PC-3 (cell line): Measurements from ENCODE around the gene PODXL2. TPM values are rescaled to one million over a fixed set of nuclear protein-coding genes. Genes with fewer than 3 reads are reported as not detected.

ENCODE experiments used
- ATAC-seq: fragments of 200-7000 bp; cut with Tn5 transposase; 2 replicates; pipeline ENCODE4 v1.9.1; 2020; ENCODE audit warnings: mild to moderate bottlenecking, moderate library complexity
- BruUV-seq: library from RNA; stranded (reverse); fragments of 400-500 nt; replicated peaks from 2 replicates; lab custom pipeline; 2021; lab: Mats Ljungman, UMichigan
- CTCF ChIA-PET: fragments of 300-600 bp; sonication (Branson Sonifier 250); formaldehyde crosslinking; loops from one replicate; lab custom pipeline; 2022; ENCODE audit warnings: antibody characterized with exemption; lab: Charles Lee
- POLR2A ChIA-PET: fragments of 300-600 bp; sonication (Branson Sonifier 250); formaldehyde crosslinking; loops from one replicate; lab custom pipeline; 2022; ENCODE audit warnings: antibody characterized with exemption; ENCODE audit not compliant: unreplicated experiment; lab: Charles Lee
- DNase-seq: peaks from one replicate; pipeline ENCODE4 v3.0.0-alpha.2; 2015
- H2AFZ ChIP-seq: fragments of 300-600 bp; sonication (generic); 2 replicates; pipeline ENCODE4 v1.6.0; 2016; ENCODE audit warnings: antibody characterized with exemption, low read length
- H3F3A ChIP-seq: fragments of 300-600 bp; sonication (generic); one replicate; pipeline ENCODE4 v1.6.0; 2017; ENCODE audit warnings: antibody characterized with exemption, low read length, control low read depth, mild to moderate bottlenecking; ENCODE audit not compliant: unreplicated experiment
- H3K27ac ChIP-seq: fragments of 300-600 bp; sonication (generic); 2 replicates; pipeline ENCODE4 v1.5.1; 2016; ENCODE audit warnings: mild to moderate bottlenecking, low read length
- H3K27me3 ChIP-seq: fragments of 300-600 bp; sonication (generic); 2 replicates; pipeline ENCODE4 v1.6.1; 2016; ENCODE audit warnings: low read length, mixed read lengths
- H3K36me3 ChIP-seq: fragments of 300-600 bp; sonication (generic); 2 replicates; pipeline ENCODE4 v1.6.1; 2016; ENCODE audit warnings: low read depth, mixed run types, low read length, mixed read lengths
- H3K4me1 ChIP-seq: fragments of 300-600 bp; sonication (generic); 2 replicates; pipeline ENCODE4 v1.5.1; 2016; ENCODE audit warnings: low read length; ENCODE audit not compliant: insufficient read depth
- H3K4me2 ChIP-seq: fragments of 300-600 bp; sonication (generic); 2 replicates; pipeline ENCODE4 v1.6.0; 2016; ENCODE audit warnings: low read length
- H3K4me3 ChIP-seq: fragments of 300-600 bp; sonication (generic); 2 replicates; pipeline ENCODE4 v1.5.1; 2016; ENCODE audit warnings: mild to moderate bottlenecking, low read length, mixed read lengths
- H3K79me2 ChIP-seq: fragments of 300-600 bp; sonication (generic); 2 replicates; pipeline ENCODE4 v1.6.1; 2017; ENCODE audit warnings: low read length, mixed read lengths
- H3K9ac ChIP-seq: fragments of 300-600 bp; sonication (generic); 2 replicates; pipeline ENCODE4 v1.6.0; 2016; ENCODE audit warnings: mild to moderate bottlenecking, low read length
- H3K9me2 ChIP-seq: fragments of 300-600 bp; sonication (generic); replicated peaks from 2 replicates; pipeline ENCODE4 v1.6.1; 2016; ENCODE audit warnings: mixed run types, low read length, mixed read lengths
- H3K9me3 ChIP-seq: fragments of 300-600 bp; sonication (generic); 2 replicates; pipeline ENCODE4 v1.6.1; 2016; ENCODE audit warnings: low read length, mixed read lengths
- H4K20me1 ChIP-seq: fragments of 300-600 bp; sonication (generic); 2 replicates; pipeline ENCODE4 v1.6.1; 2016; ENCODE audit warnings: low read length, mixed read lengths
- CTCF ChIP-seq: fragments of 300-600 bp; sonication (generic); conservative IDR thresholded peaks from 2 replicates; pipeline ENCODE4 v1.5.1; 2017; ENCODE audit warnings: antibody characterized with exemption, low read depth, mild to moderate bottlenecking, low read length
- EZH2 ChIP-seq: fragments of 300-600 bp; sonication (generic); IDR thresholded peaks from one replicate; pipeline ENCODE4 v1.6.1; 2017; ENCODE audit warnings: antibody characterized with exemption, mild to moderate bottlenecking, low read length; ENCODE audit not compliant: unreplicated experiment
- EZH2phosphoT487 ChIP-seq: fragments of 300-600 bp; sonication (generic); IDR thresholded peaks from 2 replicates; pipeline ENCODE4 v1.6.1; 2018; ENCODE audit warnings: mild to moderate bottlenecking, antibody characterized with exemption, low read length, borderline replicate concordance
- intact Hi-C: fragments of 100-400 bp; cut with micrococcal nuclease; formaldehyde crosslinking; loops from 2 replicates; pipeline ENCODE4 v1.9.0; 2023
- total RNA-seq: library from RNA; depleted of rRNA; stranded (reverse); fragments of >200 nt; gene quantifications from 2 replicates; pipeline ENCODE4 v1.2.3, GENCODE V29; 2014

Gene PODXL2
- total RNA-seq, 1 experiment from 2014 or later: 32.4 TPM

GRCh38 chr3:127691489-127691888 lies 62.5 kb downstream of the PODXL2 start:
- Histone ChIP-seq H3K36me3 (no peaks in the 10 kb centered on the region), H3K9me2 (no peaks in the 10 kb centered on the region), H3K9me3 (no peaks in the 10 kb centered on the region), H3K9ac (no peak overlapping the region), H4K20me1 (no peaks in the 10 kb centered on the region), H3F3A (no peaks in the 10 kb centered on the region), H3K27ac (no peak overlapping the region), H2AFZ (no peak overlapping the region), H3K4me3 (no peak overlapping the region), H3K27me3 (no peaks in the 10 kb centered on the region), H3K4me2 (no peak overlapping the region), H3K79me2 (no peaks in the 10 kb centered on the region), H3K4me1 (peaks cover 17% of the 10 kb centered on the region)
- BruUV-seq: TSS peak; percentile 38
- ChIA-PET POLR2A (no interaction called here), CTCF (interaction anchor here (1.1 kb wide), 1 partner anchor 76 kb away, joined by 3 read pairs; no protein-coding TSS in a partner anchor)
- ATAC-seq (no peak), DNase-seq (no peak)
- TF ChIP-seq EZH2phosphoT487 (no peak), EZH2 (no peak), CTCF (no peak)
- intact Hi-C loops: loop anchor here (1.0 to 10.0 kb wide), 4 partner anchors 37 to 280 kb away; partner anchors contain the start of genes MCM2 and TPRA1

- intact Hi-C loops: loop anchor here (1.0 to 10.0 kb wide), 4 partner anchors 37 to 279 kb away; partner anchors contain the start of genes MCM2 and TPRA1
- peaks cover 21% of the 10 kb centered on the region for H3K4me1 ChIP-seq
- no peak overlapping the region for H2AFZ ChIP-seq
- H4K20me1 ChIP-seq: no peaks in the 10 kb centered on the region
- H3K27ac ChIP-seq: no peak overlapping the region
- no peak overlapping the region for H3K4me2 ChIP-seq
- no peaks in the 10 kb centered on the region for H3K79me2 ChIP-seq
- ChIA-PET CTCF (interaction anchor here (0.7 to 1.1 kb wide), 2 partner anchors 76 to 238 kb away, joined by 3 to 6 read pairs; no protein-coding TSS in a partner anchor), POLR2A (no interaction called here)
- BruUV-seq: no TSS peak
- H3K27me3 ChIP-seq: no peaks in the 10 kb centered on the region
- H3K9me2 ChIP-seq: no peaks in the 10 kb centered on the region
- ATAC-seq (no peak), DNase-seq (no peak)
- H3K9ac ChIP-seq: no peak overlapping the region
- H3K9me3 ChIP-seq: no peaks in the 10 kb centered on the region
- H3F3A ChIP-seq: no peaks in the 10 kb centered on the region
- no peaks in the 10 kb centered on the region for H3K36me3 ChIP-seq
- TF ChIP-seq EZH2phosphoT487: no peak
- TF ChIP-seq EZH2: no peak
- H3K4me3 ChIP-seq: no peak overlapping the region
These were observed 63.0 kb downstream of the PODXL2 start for GRCh38 chr3:127691974-127692373.

GRCh38 chr3:127692501-127693335 lies 63.7 kb downstream of the PODXL2 start:
- peaks cover 29% of the 10 kb centered on the region for H3K4me1 ChIP-seq
- POLR2A ChIA-PET: no interaction called here

More at GRCh38 chr3:127692501-127693335, 63.7 kb downstream of the PODXL2 start:
- Histone ChIP-seq H3K4me3 (no peak overlapping the region), H3K27me3 (no peaks in the 10 kb centered on the region), H3K9me2 (no peaks in the 10 kb centered on the region), H2AFZ (no peak overlapping the region), H3K36me3 (no peaks in the 10 kb centered on the region), H3K9ac (no peak overlapping the region), H4K20me1 (no peaks in the 10 kb centered on the region), H3K4me2 (no peak overlapping the region), H3F3A (no peaks in the 10 kb centered on the region), H3K9me3 (no peaks in the 10 kb centered on the region), H3K79me2 (no peaks in the 10 kb centered on the region), H3K27ac (no peak overlapping the region)
- ATAC-seq: no peak
- BruUV-seq: no TSS peak
- DNase-seq: no peak
- no peak for TF ChIP-seq EZH2
- no peak for TF ChIP-seq CTCF
- TF ChIP-seq EZH2phosphoT487: no peak
- intact Hi-C loops: loop anchor here (5.0 to 10.0 kb wide), 2 partner anchors 98 to 175 kb away; partner anchors contain the start of genes MCM2 and TPRA1
- CTCF ChIA-PET: interaction anchor here (0.7 kb wide), 1 partner anchor 237 kb away, joined by 6 read pairs; no protein-coding TSS in a partner anchor
